HG02973 (cell line): ENCODE measurements around the gene PLAAT4.
"Not testable (repeated sequence)": the region's sequence is repeated elsewhere in the genome, so short reads cannot be mapped to it uniquely, and the experiment has no call there.

Experiments used
- ATAC-seq: cut with Tn5 transposase; IDR thresholded peaks from one replicate; pipeline ENCODE4 v1.9.1; 2021; ENCODE audit warnings: moderate library complexity; ENCODE audit not compliant: unreplicated experiment

Gene PLAAT4

DNA sequence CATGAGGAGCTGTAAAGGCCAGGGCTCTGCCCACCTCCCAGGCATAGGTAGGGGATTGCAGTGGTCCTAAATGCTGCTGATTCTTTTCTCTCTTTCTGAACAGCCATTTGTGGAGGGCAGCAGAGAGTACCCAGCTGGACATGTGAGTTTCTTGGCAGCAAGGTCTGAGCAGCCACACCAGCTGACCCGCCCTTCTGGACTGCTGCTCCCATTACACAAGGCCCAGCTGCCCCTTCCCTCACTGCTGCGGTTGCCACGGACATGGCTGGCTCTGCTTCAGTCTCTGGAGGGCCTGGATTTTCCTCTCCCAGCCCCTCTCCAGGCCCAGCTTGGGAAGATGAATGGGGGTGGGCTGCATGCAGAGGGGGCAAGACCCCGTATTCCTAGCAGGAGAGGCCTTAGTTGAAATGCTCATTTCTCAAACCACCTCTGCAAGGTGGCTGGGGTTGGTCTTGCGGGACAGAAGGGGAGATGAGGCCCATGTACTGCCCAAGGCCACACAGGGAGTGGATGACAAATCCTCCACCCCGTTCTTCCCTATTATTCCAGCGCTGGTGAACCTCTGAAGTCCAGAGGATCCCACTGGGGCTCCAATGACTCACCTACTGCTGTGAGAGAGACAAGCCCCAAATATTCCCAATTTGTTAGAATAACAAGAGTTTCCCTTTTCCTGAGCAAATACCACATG, 26.1 kb upstream of the PLAAT4 start:
- ATAC-seq = no peak

DNA sequence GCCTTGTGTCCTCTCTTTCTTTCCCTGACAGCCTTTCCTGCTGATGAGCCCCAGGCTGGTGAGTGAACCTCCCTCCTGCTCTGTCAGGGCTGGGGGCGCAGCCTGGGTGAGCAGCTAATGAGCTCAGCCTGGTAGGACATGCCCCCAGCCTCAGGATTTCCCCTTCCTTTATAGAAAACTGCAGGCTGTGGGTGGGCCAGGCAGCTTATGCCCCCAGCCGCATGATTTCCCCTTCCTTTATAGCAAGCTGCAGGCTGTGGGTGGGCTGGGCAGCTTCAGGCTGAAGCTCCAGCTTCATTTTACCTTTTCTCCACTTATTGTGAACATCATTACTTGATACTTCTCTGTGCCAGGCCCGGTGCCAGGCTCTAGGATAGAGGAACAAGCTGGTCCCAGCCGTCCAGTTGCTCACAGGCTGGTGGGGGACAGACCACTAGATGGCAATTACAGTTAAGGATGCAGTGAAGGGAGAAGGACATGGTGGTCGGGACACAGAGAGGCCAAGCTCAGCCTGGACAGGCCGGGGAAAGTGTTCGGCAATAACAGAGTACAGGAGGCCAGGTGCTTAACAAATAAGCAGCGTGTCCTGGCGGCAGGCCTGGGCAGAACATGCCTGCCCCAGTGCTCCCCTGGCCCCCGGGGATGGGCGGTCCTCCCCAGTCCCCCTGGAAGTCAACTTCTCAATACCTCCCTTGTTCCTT, 25.4 kb upstream of the PLAAT4 start:
- ATAC-seq = no peak

DNA sequence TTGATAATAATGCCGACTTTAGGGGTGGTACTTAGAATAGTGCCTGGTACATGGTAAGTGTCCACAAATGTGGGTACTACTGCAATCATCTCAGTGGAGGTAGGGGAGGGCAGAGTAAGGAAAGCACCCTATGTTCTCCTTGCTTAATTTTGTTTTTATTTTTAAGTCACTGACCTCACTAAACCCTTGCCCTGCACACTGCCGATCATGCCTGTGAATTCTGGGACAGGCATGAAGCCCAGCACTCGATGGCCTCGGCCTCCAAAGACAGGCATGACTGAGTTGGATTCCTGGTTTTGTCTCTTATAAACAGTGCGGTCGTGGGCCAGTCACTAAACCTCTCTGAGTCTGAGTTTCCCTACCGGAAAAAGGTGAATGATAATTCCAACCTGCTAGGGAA, 23.8 kb upstream of the PLAAT4 start:
- ATAC-seq = no peak

DNA sequence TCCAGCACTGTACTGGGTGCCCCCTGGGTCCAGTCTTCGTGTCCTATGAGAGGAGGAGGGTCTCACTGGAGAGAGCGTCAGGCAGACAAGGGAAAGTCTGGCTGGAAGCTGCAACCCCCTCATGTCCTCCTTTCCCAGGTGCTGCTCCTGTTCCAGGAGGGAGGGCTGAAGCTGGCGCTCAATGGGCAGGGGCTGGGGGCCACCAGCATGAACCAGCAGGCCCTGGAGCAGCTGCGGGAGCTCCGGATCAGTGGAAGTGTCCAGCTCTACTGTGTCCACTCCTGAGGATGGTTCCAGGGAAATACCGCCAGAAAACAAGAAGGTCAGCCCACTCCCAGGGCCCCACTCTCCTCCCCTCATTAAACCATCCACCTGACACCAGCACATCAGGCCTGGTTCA, 20.5 kb upstream of the PLAAT4 start:
- no peak for ATAC-seq

DNA sequence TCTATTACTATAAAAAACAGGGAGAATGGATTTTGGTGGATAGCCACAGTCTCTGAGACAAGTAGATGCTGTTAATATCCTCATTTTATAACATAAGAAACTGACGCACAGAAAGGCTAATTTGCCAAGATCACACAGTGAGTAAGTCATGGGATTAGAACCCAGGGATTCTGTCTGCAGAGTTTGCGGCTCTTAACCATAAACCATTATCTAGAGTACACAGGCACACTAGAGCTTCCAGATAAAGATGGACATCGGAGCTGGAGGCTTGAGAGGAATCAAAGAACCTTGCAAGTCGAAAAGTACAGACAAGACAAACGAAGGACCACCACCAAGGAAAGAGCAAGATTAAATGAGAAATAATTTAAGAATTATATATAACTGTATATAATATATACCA, 19.5 kb upstream of the PLAAT4 start:
- no peak for ATAC-seq

DNA sequence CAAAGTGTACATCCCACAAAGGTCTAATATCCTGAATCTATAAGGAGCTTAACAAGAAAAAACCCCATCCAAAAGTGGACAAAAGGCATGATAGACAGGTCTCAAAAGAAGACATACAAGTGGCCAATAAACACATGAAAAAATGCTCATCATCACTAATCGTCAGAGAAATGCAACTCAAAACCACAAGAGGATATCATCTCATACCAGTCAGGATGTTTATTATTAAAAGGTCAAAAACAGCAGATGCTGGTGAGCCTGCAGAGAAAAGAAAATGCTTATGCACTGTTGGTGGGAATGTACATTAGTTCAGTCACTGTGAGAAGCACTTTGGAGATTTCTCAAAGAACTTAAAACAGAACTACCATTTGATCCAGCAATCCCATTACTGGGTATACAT, 18.1 kb upstream of the PLAAT4 start:
- no peak for ATAC-seq

DNA sequence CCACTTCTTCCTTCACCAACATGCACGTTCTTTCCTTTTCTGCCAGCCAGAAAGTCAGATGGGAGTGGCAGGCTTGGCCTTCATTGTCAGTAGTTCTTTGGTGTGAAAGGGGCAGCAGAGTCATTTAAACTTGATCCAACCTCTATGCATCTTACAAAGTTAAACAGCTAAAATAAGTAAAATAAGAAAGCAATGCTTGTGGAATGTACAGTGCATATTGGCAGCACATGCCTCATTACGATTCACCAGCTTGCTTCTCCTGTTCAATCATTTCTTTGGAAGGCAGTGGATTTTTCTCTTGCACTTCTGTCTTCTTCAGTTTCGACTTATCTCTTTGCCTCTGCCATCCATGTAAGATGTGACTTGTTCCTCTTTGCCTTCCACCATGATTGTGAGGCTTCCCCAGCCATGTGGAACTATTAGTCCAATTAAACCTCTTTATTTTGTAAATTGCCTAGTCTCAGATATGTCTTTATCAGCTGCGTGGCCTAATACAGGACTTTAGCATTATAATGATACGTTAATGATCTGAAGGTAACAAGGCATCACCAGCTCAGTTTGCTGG, 15.9 kb upstream of the PLAAT4 start:
- no peak for ATAC-seq

DNA sequence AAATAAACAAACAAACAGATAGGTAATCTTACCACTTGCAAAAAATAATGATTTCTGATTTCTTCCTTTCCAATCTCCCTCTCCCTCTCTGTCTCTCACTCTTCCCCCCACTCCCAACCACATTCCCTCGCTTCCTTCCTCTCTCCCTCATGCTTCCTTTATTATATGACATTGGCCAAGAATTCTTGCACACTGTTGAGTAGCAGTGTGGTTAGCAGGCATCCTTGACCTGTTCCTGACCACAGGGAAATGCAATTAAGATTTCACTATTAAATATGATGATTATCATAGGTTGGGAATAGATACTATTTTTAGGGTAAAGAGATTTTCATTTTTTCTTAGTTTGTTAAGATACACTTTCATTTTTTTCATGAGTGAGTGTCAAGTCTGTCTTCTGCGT, 14.7 kb upstream of the PLAAT4 start:
- no peak for ATAC-seq

DNA sequence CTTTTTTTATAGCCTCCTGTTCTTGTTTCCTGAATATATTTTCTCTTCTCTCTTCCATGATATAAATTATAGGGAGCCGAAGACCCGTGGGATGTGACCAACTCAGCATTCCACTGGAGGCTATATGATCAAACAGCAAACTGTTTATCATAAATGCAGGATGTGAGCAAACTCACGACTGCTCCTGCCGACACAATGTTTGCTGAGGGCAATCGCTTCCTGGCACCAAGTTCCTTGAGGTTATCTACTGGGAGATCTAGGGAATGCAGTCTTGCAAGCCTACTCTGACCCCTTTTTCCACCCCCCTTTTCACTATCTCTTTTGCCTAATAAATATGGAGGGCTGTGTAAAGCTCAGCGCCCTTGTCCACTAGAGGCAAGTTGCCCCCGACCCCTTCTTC, 13.5 kb upstream of the PLAAT4 start:
- no peak for ATAC-seq

DNA sequence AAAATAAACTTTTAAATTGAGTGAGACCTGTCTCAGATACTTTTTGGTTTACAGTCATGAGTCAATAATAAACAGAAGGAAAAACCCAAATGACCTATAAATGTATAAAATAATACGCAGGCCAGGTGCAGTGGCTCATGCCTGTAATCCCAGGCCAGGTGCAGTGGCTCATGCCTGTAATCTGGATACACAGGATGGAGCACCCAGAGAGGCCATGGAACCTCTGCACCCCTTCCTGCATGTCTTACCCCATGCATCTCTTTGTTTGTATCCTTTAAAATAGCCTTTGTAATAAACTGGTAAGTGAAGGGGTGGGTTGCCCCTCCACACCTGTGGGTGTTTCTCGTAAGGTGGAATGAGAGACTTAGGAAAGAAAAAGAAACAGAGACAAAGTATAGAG, 8.9 kb upstream of the PLAAT4 start:
- ATAC-seq = no peak

DNA sequence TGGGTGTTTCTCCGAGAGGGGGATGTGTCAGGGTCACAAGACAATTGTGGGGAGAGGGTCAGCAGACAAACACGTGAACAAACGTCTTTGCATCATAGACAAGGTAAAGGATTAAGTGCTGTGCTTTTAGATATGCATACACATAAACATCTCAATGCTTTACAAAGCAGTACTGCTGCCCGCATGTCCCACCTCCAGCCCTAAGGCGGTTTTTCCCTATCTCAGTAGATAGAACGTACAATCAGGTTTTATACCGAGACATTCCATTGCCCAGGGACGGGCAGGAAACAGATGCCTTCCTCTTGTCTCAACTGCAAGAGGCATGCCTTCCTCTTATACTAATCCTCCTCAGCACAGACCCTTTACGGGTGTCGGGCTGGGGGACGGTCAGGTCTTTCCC, 8.5 kb upstream of the PLAAT4 start:
- ATAC-seq = not testable (repeated sequence)

DNA sequence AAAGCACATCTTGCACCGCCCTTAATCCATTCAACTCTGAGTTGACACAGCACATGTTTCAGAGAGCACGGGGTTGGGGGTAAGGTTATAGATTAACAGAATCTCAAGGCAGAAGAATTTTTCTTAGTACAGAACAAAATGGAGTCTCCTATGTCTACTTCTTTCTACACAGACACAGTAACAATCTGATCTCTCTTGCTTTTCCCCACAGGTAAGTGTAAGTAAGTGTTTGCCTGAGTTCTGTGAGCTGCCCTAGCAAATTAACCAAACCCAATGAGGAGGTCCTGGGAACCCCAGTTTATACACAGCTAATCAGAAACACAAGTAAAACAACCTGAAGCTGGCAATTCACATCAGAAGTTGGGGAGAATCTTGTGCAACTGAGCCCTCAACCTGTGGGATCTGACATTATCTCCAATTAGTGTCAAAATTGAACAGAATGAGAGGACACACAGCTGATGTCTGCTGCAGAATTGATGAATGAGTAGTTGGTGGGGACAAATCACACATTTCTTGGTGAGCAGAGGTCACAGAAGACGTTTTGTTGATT, 7.8 kb upstream of the PLAAT4 start:
- ATAC-seq = not testable (repeated sequence)

DNA sequence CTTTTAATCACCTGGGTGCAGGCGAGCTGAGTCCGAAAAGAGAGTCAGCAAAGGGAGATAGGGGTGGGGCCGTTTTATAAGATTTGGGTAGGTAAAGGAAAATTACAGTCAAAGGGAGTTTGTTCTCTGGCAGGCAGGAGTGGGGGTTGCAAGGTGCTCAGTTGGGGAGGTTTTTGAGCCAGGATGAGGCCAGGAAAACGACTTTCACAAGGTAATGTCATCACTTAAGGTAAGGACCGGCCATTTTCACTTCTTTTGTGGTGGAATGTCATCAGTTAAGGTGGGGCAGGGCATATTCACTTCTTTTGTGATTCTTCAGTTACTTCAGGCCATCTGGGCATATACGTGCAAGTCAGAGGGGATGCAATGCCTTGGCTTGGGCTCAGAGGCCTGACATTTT, 7.2 kb upstream of the PLAAT4 start:
- ATAC-seq = not testable (repeated sequence)

DNA sequence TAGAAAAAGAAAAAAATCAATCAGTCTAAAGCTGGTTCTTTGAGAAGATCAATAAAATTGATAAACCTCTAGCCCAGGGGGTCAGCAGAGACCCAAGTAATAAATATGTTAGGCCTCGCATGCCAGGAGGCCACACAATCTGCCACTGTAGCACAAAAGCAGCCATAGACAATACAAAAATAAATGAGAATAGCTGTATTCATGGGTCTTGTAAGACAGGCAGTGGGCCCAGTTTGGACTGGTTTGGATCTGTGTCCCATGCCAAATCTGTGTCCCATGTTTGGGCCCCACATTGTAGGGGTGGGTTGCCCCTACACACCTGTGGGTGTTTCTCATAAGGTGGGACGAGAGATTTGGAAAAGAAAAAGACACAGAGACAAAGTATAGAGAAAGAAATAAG, 6.6 kb upstream of the PLAAT4 start:
- ATAC-seq = no peak

DNA sequence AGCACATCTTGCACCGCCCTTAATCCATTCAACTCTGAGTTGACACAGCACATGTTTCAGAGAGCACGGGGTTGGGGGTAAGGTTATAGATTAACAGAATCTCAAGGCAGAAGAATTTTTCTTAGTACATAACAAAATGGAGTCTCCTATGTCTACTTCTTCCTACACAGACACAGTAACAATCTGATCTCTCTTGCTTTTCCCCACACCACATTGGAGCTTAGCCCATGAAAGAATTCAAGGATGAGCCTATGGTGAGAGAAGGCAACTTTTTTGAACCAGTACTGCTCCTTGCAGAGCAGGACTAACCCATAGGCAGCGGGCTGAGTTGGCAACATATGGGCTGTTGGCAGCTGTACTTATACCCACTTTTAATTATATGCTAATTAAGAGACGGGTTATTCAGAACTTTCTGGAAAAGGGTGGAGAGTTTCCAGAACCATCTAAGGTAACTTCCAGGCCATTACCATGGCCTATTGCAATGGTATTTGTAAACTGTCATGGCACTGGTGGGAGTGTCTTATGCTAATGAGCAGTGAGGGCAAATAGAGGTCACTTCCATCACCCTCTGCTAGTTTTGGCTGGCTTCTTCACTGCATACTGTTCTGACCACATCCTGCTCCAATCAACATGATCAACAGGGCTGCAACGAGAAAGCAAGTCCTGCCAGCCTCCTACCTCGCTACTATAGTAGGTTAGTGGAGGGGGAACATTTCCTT, 5.4 kb upstream of the PLAAT4 start:
- ATAC-seq = peak; percentile 76

DNA sequence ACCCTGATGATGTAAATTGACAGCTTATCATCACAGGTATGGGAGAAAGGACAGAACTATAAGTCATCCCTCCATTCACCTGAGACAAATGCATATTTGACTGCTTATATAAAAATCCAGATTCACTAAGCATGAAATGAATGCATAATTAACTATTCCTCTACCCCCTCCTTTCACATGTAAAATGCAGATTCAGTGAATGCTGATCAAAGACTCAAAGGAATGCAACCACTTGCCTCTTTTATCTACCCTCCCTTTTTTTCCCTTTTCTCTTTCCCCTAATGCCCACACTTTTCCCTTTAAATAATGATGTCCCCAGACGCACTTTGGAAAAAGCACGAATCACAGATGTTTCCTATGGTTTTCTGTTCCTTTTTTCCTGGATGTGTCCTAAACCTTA, 4.5 kb upstream of the PLAAT4 start:
- ATAC-seq = no peak

DNA sequence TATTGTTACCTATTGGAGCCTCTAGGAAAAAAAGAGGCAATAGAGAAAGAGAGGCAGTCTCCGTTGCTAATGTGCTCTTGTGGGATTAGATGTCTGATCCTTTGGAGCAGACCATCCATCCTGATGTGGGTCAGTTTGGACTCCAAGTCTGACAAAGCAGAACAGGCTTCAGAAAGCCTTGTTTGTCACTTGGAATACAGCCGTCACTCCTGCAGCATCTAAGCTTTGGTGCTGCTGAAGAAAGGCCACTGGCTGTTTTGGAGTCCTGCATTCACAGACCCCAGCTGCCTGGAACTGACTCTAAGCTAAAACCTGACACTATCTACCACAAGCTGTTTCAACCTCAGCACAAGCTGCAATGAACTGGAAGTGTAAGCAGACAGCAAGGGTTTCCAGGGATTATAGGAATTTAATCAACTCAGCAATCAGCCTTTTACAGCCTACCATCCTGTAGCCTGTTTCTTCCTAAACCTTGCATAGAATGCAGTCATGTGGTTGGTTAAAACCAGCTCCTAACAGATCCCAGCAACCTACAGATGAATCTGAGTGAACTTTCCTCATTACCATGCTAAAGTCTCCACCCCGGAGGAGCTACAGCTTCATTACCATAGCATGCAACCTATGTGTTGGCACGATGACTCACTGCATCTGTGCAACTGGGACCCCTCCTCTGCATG, 3.7 kb upstream of the PLAAT4 start:
- no peak for ATAC-seq

DNA sequence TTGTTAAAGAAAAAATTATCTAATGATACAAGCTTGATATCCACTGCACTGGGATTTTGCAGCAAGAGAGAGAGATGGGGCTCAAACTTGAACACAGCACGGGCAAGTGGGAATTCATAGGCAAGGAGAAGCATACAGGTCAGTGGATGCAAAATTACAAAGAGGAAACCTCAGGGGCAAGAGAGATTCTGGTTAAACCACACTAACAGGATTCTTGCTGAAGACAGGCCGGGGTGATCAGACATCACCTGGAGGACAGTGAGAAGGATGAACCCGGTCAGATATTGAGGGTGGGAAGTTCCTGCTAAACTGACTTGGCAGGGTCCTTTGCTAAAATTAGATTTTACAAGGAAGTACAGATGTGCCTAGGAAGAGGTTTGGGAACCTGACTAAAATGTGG, 2.5 kb upstream of the PLAAT4 start:
- ATAC-seq = no peak

DNA sequence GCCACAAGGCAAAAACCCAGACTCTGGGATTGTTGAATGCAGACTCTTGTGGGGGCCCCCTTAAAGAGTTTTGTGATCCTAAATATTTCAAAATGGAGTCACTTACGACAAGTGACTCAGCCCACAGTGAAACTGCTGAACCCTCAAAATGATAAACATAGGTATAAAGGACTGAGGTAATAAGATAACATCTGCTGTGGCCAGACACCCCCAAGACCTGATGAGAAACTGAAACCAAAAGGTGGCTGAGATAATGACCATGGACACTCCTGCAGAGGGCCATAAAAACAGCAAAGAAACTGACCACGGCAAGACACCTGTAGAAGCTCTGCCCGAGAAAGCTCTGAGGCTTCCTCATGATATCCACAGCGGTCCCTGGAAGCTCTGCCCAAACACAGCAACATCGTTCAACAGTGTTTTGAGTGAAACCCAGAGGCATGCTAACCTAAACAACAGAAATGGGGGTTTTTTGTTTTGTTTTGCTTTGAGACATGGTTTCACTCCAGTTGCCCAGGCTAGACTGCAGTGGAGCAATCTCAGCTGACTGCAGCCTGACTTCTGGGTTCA, 1.6 kb upstream of the PLAAT4 start:
- ATAC-seq = peak; percentile 43

DNA sequence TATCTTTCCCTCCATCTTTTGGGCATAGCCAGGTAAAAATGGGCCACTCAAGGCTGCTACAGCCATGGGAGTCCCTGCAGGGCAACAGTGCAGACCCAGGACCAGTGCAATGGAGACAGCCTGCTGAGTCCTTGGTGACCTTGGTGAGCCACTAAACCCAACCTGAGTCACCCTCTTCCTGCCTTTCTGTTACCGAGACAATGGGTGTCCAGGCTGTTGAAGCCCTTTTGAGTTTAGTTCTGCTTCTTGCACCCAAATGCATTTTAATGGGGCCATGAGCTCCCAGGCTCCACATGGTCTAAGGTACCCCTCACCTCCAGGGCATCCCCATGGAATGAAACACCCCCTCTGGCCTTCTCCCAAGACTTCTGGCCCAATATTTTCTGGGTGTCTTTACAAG, 874 bp upstream of the PLAAT4 start:
- no peak for ATAC-seq
